HepG2 (cell line): ENCODE data around the gene TBC1D1. TPM values are rescaled to one million over a fixed set of nuclear protein-coding genes. Genes with fewer than 3 reads are reported as not detected.

Source experiments
- ATAC-seq: fragments of 200-7000 bp; cut with Tn5 transposase; 3 replicates; pipeline ENCODE4 v1.9.1; 2020; ENCODE audit warnings: mild to moderate bottlenecking, moderate library complexity
- BruUV-seq: library from RNA; stranded (reverse); fragments of 400-500 nt; replicated peaks from 2 replicates; lab custom pipeline; 2021; lab: Mats Ljungman, UMichigan
- CTCF ChIA-PET: fragments of 300-600 bp; formaldehyde crosslinking; extraction: SDS; loops from one replicate; lab custom pipeline; 2021; ENCODE audit warnings: low total read pairs, inconsistent platforms, low intra/inter-chr PET ratio; lab: Yijun Ruan, JAX
- POLR2A ChIA-PET: fragments of 350-600 bp; sonication (Branson Sonifier 250); formaldehyde crosslinking; loops from one replicate; lab custom pipeline; 2020; ENCODE audit warnings: antibody characterized with exemption, inconsistent platforms; lab: Yijun Ruan, JAX
- DNase-seq: peaks from one replicate; pipeline ENCODE4 v3.0.0-alpha.2; 2015; ENCODE audit warnings: low spot score
- FAIRE-seq: peaks from 3 replicates; lab custom pipeline; 2011; peaks lifted over from hg19 to GRCh38; lab: Jason Lieb, UNC
- H2AFZ ChIP-seq: one replicate; pipeline ENCODE4 v1.6.1; 2011; ENCODE audit warnings: low read length, inconsistent platforms
- H3K27ac ChIP-seq: fragments of 300-600 bp; 3 replicates; pipeline ENCODE4 v1.8.0; 2011; ENCODE audit warnings: mixed run types, mild to moderate bottlenecking, mixed read lengths, low read length, inconsistent platforms; ENCODE audit not compliant: insufficient read depth; ENCODE audit errors: extremely low read length
- H3K27me3 ChIP-seq, 2 experiments: fragments of 200-600 bp in 1 of 2; 2 replicates in 1 of 2; 3 replicates in 1 of 2; pipeline versions ENCODE4 v1.6.0 to v1.8.0; 2011; ENCODE audit warnings: low read length in 2 of 2, mild to moderate bottlenecking in 2 of 2, moderate library complexity in 2 of 2, inconsistent platforms in 1 of 2; ENCODE audit not compliant: insufficient read depth in 2 of 2, control insufficient read depth in 1 of 2
- H3K36me3 ChIP-seq, 2 experiments: fragments of 200-600 bp in 1 of 2; replicated peaks in 1 of 2; 2 replicates in 1 of 2; 3 replicates in 1 of 2; pipeline versions ENCODE4 v1.5.1 to v1.8.0; 2011; ENCODE audit warnings: low read length in 2 of 2, inconsistent platforms in 1 of 2; ENCODE audit not compliant: insufficient read depth in 2 of 2, control insufficient read depth in 1 of 2
- H3K4me1 ChIP-seq: 2 replicates; pipeline ENCODE4 v1.5.1; 2012; ENCODE audit warnings: low read length, inconsistent platforms; ENCODE audit not compliant: insufficient read depth
- H3K4me2 ChIP-seq: 2 replicates; pipeline ENCODE4 v1.6.0; 2011; ENCODE audit warnings: low read depth, low read length, inconsistent platforms
- H3K4me3 ChIP-seq, 3 experiments: fragments of 200-600 bp in 1 of 3; sonication (generic), shearing (Covaris generic) in 1 of 3; replicated peaks in 1 of 3; 2 replicates each; pipeline ENCODE4 v1.5.1; 2011 to 2016; ENCODE audit warnings: low read length in 3 of 3, inconsistent platforms in 2 of 3, low read depth in 2 of 3, mild to moderate bottlenecking in 2 of 3, control low read depth in 1 of 3, mixed read lengths in 1 of 3; ENCODE audit not compliant: insufficient read depth in 1 of 3
- H3K79me2 ChIP-seq: one replicate; pipeline ENCODE4 v1.6.1; 2011; ENCODE audit warnings: low read length, inconsistent platforms; ENCODE audit not compliant: insufficient read depth
- H3K9ac ChIP-seq: 2 replicates; pipeline ENCODE4 v1.6.0; 2011; ENCODE audit warnings: mild to moderate bottlenecking, low read depth, low read length, inconsistent platforms; ENCODE audit not compliant: insufficient read depth
- H3K9me3 ChIP-seq: 2 replicates; pipeline ENCODE4 v1.5.1; 2012; ENCODE audit warnings: mild to moderate bottlenecking, low read length
- H4K20me1 ChIP-seq: 2 replicates; pipeline ENCODE4 v1.6.0; 2011; ENCODE audit warnings: inconsistent platforms, mild to moderate bottlenecking, low read length, moderate library complexity; ENCODE audit not compliant: insufficient read depth
- ARID3A ChIP-seq: IDR thresholded peaks from 2 replicates; pipeline ENCODE4 v1.6.1; 2012; ENCODE audit warnings: low read depth, low read length, improper control_type of control experiment
- CHD4 ChIP-seq: fragments of 200-600 bp; sonication (generic); IDR thresholded peaks from 2 replicates; pipeline ENCODE4 v1.7.0; 2017; ENCODE audit warnings: mild to moderate bottlenecking, low read length, borderline replicate concordance
- DRAP1 ChIP-seq: IDR thresholded peaks from 2 replicates; pipeline ENCODE4 v1.6.1; 2016; ENCODE audit warnings: missing genetic modification reagents, missing compliant biosample characterization
- HNF4G ChIP-seq, 2 experiments: sonication (generic) in 1 of 2; formaldehyde crosslinking in 1 of 2; IDR thresholded peaks; 2 replicates each; pipeline versions ENCODE4 v1.4.0 to v1.6.1; 2011 to 2020; ENCODE audit warnings: borderline replicate concordance in 2 of 2, low read depth in 2 of 2, mild to moderate bottlenecking in 2 of 2, low read length in 1 of 2, missing genetic modification reagents in 1 of 2, moderate library complexity in 1 of 2
- POGZ ChIP-seq: sonication (generic); formaldehyde crosslinking; IDR thresholded peaks from 2 replicates; pipeline ENCODE4 v1.4.0; 2020; ENCODE audit warnings: mild to moderate bottlenecking, missing genetic modification reagents
- POLR2AphosphoS5 ChIP-seq: IDR thresholded peaks from 2 replicates; pipeline ENCODE4 v1.6.1; 2012; ENCODE audit warnings: low read depth, low read length
- POLR2G ChIP-seq: fragments of 200-400 bp; formaldehyde crosslinking; IDR thresholded peaks from 2 replicates; pipeline ENCODE4 v1.6.1; 2018; ENCODE audit warnings: mild to moderate bottlenecking, low read depth, low read length, moderate library complexity
- SIX1 ChIP-seq: sonication (generic); formaldehyde crosslinking; IDR thresholded peaks from 2 replicates; pipeline ENCODE4 v1.4.0; 2020; ENCODE audit warnings: missing genetic modification reagents, borderline replicate concordance
- ZBTB33 ChIP-seq: sonication (generic); formaldehyde crosslinking; IDR thresholded peaks from 2 replicates; pipeline ENCODE4 v1.4.0; 2020; ENCODE audit warnings: missing genetic modification reagents
- ZNF292 ChIP-seq: sonication (generic); formaldehyde crosslinking; IDR thresholded peaks from 2 replicates; pipeline ENCODE4 v1.8.1; 2022; ENCODE audit warnings: mild to moderate bottlenecking, low read depth, missing genetic modification reagents, borderline replicate concordance
- WGBS: methylation state at CpG from one replicate; pipeline ENCODE4 v1.1.6; 2017; ENCODE audit warnings: low lambda C conversion rate; 5-methylcytosine and 5-hydroxymethylcytosine counted together
- in situ Hi-C: cut with HindIII; loops from 2 replicates; pipeline ENCODE4 v1.10.0; 2017; ENCODE audit warnings: low pct_unique_long_range_greater_than_20kb; ENCODE audit not compliant: extremely low pct_ligation_motif_present
- intact Hi-C: fragments of 100-400 bp; cut with micrococcal nuclease; formaldehyde crosslinking; loops from one replicate; pipeline ENCODE4 v1.10.0; 2022; ENCODE audit not compliant: unreplicated experiment
- polyA plus RNA-seq, 8 experiments: library from polyadenylated mRNA; depleted of rRNA in 3 of 8; stranded (reverse) in 7 of 8; unstranded in 1 of 8; fragments of >200 nt; fragmentation: Illumina TruSeq in 4 of 8; extraction: Trizol in 4 of 8; gene quantifications; 2 replicates each; pipeline versions ENCODE4 v1.2.1 to v1.2.3, GENCODE V29; 2011 to 2016; ENCODE audit warnings: low read depth in 4 of 8, missing spikeins in 1 of 8, mixed read lengths in 1 of 8; ENCODE audit not compliant: insufficient read depth in 1 of 8
- total RNA-seq, 5 experiments: library from RNA; depleted of rRNA; stranded (reverse); fragments of >200 nt; fragmentation: Illumina TruSeq; extraction: Trizol; gene quantifications; 2 replicates each; pipeline ENCODE4 v1.2.3, GENCODE V29; 2016; ENCODE audit warnings: low read depth in 1 of 5

Gene TBC1D1
- total and polyA plus RNA-seq, 2 of the 13 experiments (the other 11 are each of a cell fraction or from before 2014, with no cell fraction given) = 37.3 to 62.8 TPM

DNA sequence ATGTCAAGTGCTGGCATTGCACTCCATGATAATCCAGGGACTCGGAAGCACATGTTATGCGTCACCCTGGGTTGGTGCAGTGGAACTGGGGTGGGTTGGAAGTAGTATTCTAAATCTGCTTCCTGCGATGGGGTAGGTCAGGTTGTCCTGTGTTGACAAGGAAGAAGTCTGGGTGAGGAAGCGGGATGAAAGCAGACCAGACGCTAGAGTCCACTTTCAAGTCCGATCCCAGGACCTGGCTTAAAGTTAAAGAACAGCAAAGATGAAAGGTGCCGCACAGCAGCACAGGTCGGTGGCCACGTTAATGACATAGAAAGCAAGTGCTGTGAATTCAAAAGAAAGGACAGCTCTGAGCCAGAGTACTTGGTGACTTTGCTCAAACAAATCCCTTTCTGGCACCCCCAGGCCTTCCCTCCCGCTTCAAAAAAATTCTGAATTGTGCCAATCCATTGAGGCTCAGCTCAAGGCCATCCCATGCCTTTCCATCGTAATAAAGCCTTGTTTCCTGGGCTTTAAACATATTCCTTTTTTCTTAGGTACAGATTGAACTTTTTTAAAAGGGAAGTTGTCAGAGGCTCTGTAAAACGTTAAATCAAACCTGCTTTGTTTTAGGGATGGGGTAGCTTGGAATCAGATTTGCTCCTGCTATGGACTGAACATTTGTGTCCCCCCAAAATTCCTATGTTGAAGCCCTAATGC is 187.1 kb downstream of the TBC1D1 start (continued):
- TF ChIP-seq ZBTB33 = peak; percentile 53; the same call in 1 of the 2 replicates
- TF ChIP-seq SIX1 (CRISPR knock-in tag) = peak; percentile 63; the same call in 1 of the 2 replicates

DNA sequence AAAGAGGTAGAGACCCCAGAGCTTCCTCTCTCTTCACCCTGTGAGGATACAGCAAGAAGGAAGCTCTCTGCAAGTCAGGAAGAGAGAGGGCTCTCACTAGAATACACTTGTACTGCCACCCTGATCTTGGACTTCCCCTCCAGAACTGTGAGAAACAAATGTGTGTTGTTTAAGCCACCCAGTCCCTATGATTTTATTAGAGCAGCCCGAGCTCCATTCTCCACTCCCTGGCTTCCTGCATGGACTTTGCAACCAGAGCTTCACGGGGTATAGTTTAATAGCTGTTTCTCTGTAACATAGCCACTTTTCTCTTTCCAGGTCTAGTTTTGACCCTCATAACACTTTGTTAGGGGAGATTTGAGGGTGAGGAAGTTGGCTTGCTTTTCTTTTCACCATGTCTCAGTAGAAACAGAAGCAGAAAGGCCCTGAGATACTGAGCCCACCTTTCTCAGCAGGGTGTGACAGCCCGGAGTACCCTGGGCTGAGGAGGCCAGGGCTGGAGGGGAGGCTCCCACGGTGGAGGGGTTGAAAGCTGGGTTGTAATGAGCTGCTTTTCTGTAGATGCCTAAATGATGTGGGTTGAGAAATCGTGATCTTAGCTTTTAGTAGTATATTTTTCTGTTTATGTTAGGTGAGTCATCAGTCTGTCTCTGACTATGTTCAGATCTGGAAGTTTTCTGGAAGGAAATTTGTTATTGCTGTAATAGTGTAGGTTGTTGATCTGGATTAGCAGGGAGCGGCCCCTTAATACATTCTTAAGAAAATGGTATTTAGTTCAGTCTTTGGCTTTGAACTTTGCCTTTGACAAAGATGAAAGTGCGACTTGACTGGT is 187.9 kb downstream of the TBC1D1 start:
- ChIA-PET POLR2A (interaction anchor here (0.7 to 5.3 kb wide), 15 partner anchors 8 to 90 kb away, joined by 3 to 84 read pairs (median 6); no protein-coding TSS in a partner anchor), CTCF (no interaction called here)
- Histone ChIP-seq H3K4me3 (peak overlapping the region in 1 of 3 experiments; percentile 31; a peak in 1 of 6 replicates), H3K4me1 (peaks cover 93% of the 10 kb centered on the region), H3K79me2 (no peaks in the 10 kb centered on the region), H3K4me2 (peak overlapping the region; percentile 62), H2AFZ (peak overlapping the region; percentile 50), H3K27ac (peak overlapping the region; percentile 97), H3K9ac (peak overlapping the region; percentile 75), H3K36me3 (peaks cover 3% of the 10 kb centered on the region in 2 experiments; a peak in 2 of 5 replicates), H3K9me3 (no peaks in the 10 kb centered on the region), H4K20me1 (no peaks in the 10 kb centered on the region), H3K27me3 (no peaks in the 10 kb centered on the region)
- in situ Hi-C loops = loop anchor here (5.0 kb wide), 3 partner anchors 53 to 593 kb away; no protein-coding TSS in a partner anchor
- peak; percentile 65 for DNase-seq
- no TSS peak for BruUV-seq
- intact Hi-C loops = loop anchor here (5.0 kb wide), 2 partner anchors 33 to 588 kb away; no protein-coding TSS in a partner anchor
- FAIRE-seq = no peak
- ATAC-seq = peak; percentile 80
- 38% methylated on average over 7 of the region's 7 CpGs for WGBS
- 0 out of 2 replicates have a peak, but pooled peaks have one; percentile 12 for TF ChIP-seq HNF4G (IDR thresholded peaks at IDR 0.05; ENCODE audit: borderline replicate concordance, low read depth, low read length)
- TF ChIP-seq HNF4G (CRISPR knock-in tag; IDR thresholded peaks at IDR 0.05; ENCODE audit: borderline replicate concordance, low read depth) = no peak
- peak; percentile 18; the same call in 1 of the 2 replicates for TF ChIP-seq DRAP1 (CRISPR knock-in tag)
- TF ChIP-seq POLR2G = 0 out of 2 replicates have a peak, but pooled peaks have one; percentile 31
- TF ChIP-seq ZNF292 = no peak
- TF ChIP-seq CHD4 = 0 out of 2 replicates have a peak, but pooled peaks have one; percentile 57
- TF ChIP-seq POGZ = peak; percentile 7; the same call in 1 of the 2 replicates
- peak; percentile 16; the same call in 1 of the 2 replicates for TF ChIP-seq POLR2AphosphoS5
- TF ChIP-seq ARID3A = peak; percentile 22; the same call in 1 of the 2 replicates
